B cell (primary cell): ENCODE results near the gene GABRR3. TPM values are rescaled to one million over a fixed set of nuclear protein-coding genes. Genes with fewer than 3 reads are reported as not detected.

Source experiments
- ATAC-seq: fragments of 200-7000 bp; cut with Tn5 transposase; one replicate; pipeline ENCODE4 v1.10.0; 2021; ENCODE audit warnings: low read depth, mild to moderate bottlenecking, moderate number of reproducible peaks, moderate library complexity
- CTCF ChIA-PET: fragments of 350-600 bp; sonication (Branson Sonifier 250); formaldehyde crosslinking; loops from one replicate; lab custom pipeline; 2021; ENCODE audit warnings: antibody characterized with exemption, inconsistent platforms; lab: Charles Lee
- POLR2A ChIA-PET: fragments of 350-600 bp; sonication (Branson Sonifier 250); formaldehyde crosslinking; loops from one replicate; lab custom pipeline; 2021; ENCODE audit warnings: antibody characterized with exemption; lab: Charles Lee
- DNase-seq: peaks from one replicate; pipeline ENCODE4 v3.0.0; 2013
- H2AFZ ChIP-seq: 2 replicates; pipeline ENCODE4 v1.6.1; 2012; ENCODE audit warnings: mild to moderate bottlenecking, low read depth, low read length; ENCODE audit not compliant: insufficient read depth, poor library complexity, severe bottlenecking
- H3K27ac ChIP-seq, 2 donors: 1 replicate in 1 of 2; 2 replicates in 1 of 2; pipeline ENCODE4 v1.5.1; 2012 to 2013; ENCODE audit warnings: low read length in 2 of 2, mild to moderate bottlenecking in 2 of 2, moderate library complexity in 1 of 2
- H3K27me3 ChIP-seq, 4 experiments: fragments of 200-600 bp in 1 of 4; sonication (generic) in 1 of 4; replicated peaks in 1 of 4; 1 replicate in 2 of 4; 2 replicates in 2 of 4; pipeline versions ENCODE4 v1.6.1 to v1.7.0; 2013 to 2016; ENCODE audit warnings: low read length in 3 of 4, mild to moderate bottlenecking in 2 of 4, mixed read lengths in 1 of 4, moderate library complexity in 1 of 4; ENCODE audit not compliant: insufficient read depth in 4 of 4, control insufficient read depth in 3 of 4; ENCODE audit errors: control extremely low read depth in 1 of 4
- H3K36me3 ChIP-seq, 2 experiments: replicated peaks in 1 of 2; 1 replicate in 1 of 2; 2 replicates in 1 of 2; pipeline versions ENCODE4 v1.6.1 to v1.7.1; 2013; ENCODE audit warnings: low read length in 1 of 2; ENCODE audit not compliant: insufficient read depth in 2 of 2, control insufficient read depth in 1 of 2; ENCODE audit errors: control extremely low read depth in 1 of 2, extremely low read depth in 1 of 2
- H3K4me1 ChIP-seq, 2 donors: fragments of 200-600 bp in 1 of 2; sonication (generic) in 1 of 2; 1 replicate in 1 of 2; 2 replicates in 1 of 2; pipeline versions ENCODE4 v1.5.1 to v1.6.1; 2013 to 2017; ENCODE audit warnings: low read length in 2 of 2; ENCODE audit not compliant: control insufficient read depth in 2 of 2, insufficient read depth in 2 of 2
- H3K4me2 ChIP-seq: replicated peaks from 2 replicates; pipeline ENCODE3; 2012; ENCODE audit warnings: mild to moderate bottlenecking, low read depth, low read length; ENCODE audit not compliant: poor library complexity, severe bottlenecking
- H3K4me3 ChIP-seq, 5 experiments: fragments of 200-600 bp in 1 of 5; sonication (generic) in 1 of 5; 1 replicate in 3 of 5; 2 replicates in 2 of 5; pipeline versions ENCODE4 v1.5.1 to v1.7.0; 2011 to 2016; ENCODE audit warnings: low read length in 4 of 5, mild to moderate bottlenecking in 4 of 5, low read depth in 2 of 5, control low read depth in 1 of 5, moderate library complexity in 1 of 5; ENCODE audit not compliant: insufficient read depth in 1 of 5; ENCODE audit errors: control extremely low read depth in 1 of 5, extremely low read depth in 1 of 5
- H3K79me2 ChIP-seq: fragments of 200-600 bp; sonication (generic); one replicate; pipeline ENCODE4 v1.6.0; 2016; ENCODE audit warnings: low read length; ENCODE audit not compliant: control insufficient read depth, insufficient read depth
- H3K9ac ChIP-seq: fragments of 200-600 bp; sonication (generic); 2 replicates; pipeline ENCODE4 v1.6.1; 2017; ENCODE audit warnings: mild to moderate bottlenecking, low read length, moderate library complexity
- H3K9me3 ChIP-seq, 3 donors: one replicate each; pipeline versions ENCODE4 v1.6.1 to v1.7.1; 2013; ENCODE audit warnings: low read length in 2 of 3; ENCODE audit not compliant: control insufficient read depth in 2 of 3, insufficient read depth in 1 of 3; ENCODE audit errors: control extremely low read depth in 1 of 3
- H4K20me1 ChIP-seq: 2 replicates; pipeline ENCODE4 v1.6.0; 2012; ENCODE audit warnings: mild to moderate bottlenecking, low read length; ENCODE audit not compliant: insufficient read depth, control insufficient read depth, poor library complexity, severe bottlenecking
- H3K27ac Mint-ChIP-seq: one replicate; pipeline ENCODE4 v1.8.0; 2021; ENCODE audit warnings: mixed read lengths
- H3K27me3 Mint-ChIP-seq: one replicate; pipeline ENCODE4 v1.8.0; 2021; ENCODE audit warnings: mixed read lengths
- H3K4me1 Mint-ChIP-seq: one replicate; pipeline ENCODE4 v1.8.0; 2021; ENCODE audit warnings: mixed read lengths
- H3K4me3 Mint-ChIP-seq: one replicate; pipeline ENCODE4 v1.8.0; 2021; ENCODE audit warnings: mixed read lengths
- H3K9me3 Mint-ChIP-seq: one replicate; pipeline ENCODE4 v1.8.0; 2022; ENCODE audit warnings: mixed read lengths; ENCODE audit not compliant: insufficient read depth
- CTCF ChIP-seq: fragments of 200-600 bp; IDR thresholded peaks from one replicate; pipeline ENCODE4 v1.8.0; 2022; ENCODE audit warnings: antibody characterized with exemption, mild to moderate bottlenecking
- EZH2 ChIP-seq: IDR thresholded peaks from 2 replicates; pipeline ENCODE4 v1.6.1; 2012; ENCODE audit warnings: borderline replicate concordance, low read depth, mild to moderate bottlenecking, moderate library complexity, low read length; ENCODE audit not compliant: insufficient read depth, poor library complexity, severe bottlenecking
- WGBS: methylation state at CpG from one replicate; pipeline ENCODE4 v1.1.5; 2013; ENCODE audit warnings: missing lambda C conversion rate; ENCODE audit not compliant: insufficient coverage; 5-methylcytosine and 5-hydroxymethylcytosine counted together
- intact Hi-C: fragments of 100-400 bp; cut with micrococcal nuclease; formaldehyde crosslinking; loops from one replicate; pipeline ENCODE4 v1.10.0; 2022
- polyA plus RNA-seq: library from polyadenylated mRNA; depleted of rRNA; stranded (reverse); fragments of >200 nt; gene quantifications from 2 replicates; pipeline ENCODE4 v1.2.3, GENCODE V29; 2012
- total RNA-seq, 2 donors: library from RNA; stranded (reverse); fragments of 120-200 nt in 1 of 2; gene quantifications; 1 replicate in 1 of 2; 2 replicates in 1 of 2; pipeline versions ENCODE4 v1.2.3 to v1.2.4, GENCODE V29; 2013 to 2022

GABRR3 gene
- total and polyA plus RNA-seq, 2 donors (not counting 1 experiment from before 2014, with no cell fraction given): not detected

DNA sequence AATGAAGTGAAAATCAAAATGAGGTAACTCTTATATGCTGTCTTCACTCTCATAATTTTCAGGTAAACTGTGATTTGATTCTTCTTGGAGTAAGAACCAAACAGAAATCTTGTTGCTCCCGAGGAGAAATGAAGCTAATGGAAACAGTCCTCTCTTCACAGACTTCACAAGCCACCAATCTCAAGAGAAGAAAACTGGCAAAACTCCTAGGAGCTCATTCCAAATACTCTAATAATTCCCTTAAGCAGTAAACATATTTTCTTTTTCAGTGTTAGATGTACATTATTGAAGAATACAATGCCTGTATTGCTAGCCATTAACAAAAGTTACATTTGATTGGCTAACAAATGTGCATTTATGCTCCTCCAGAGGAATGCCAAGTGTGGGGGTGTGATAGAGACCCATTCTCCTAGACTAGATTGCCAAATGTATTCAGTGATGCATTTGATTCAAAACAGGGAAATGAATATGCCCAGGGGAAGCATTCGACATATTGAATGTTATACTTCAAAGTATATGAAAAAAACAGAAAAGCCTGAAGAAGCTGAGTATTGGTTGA lies 51.1 kb downstream of the GABRR3 start:
- no peaks in the 10 kb centered on the region for H3K9me3 Mint-ChIP-seq
- DNase-seq (no peak), ATAC-seq (no peak)
- H3K4me3 Mint-ChIP-seq: no peak overlapping the region
- WGBS: no CpG with 5 or more reads among the region's 2 CpGs
- no peak overlapping the region for H3K4me3 ChIP-seq
- intact Hi-C loops: no loop called here
- CTCF ChIA-PET: interaction anchor here (0.7 kb wide), 1 partner anchor 17 kb away, joined by 3 read pairs; no protein-coding TSS in a partner anchor
- H3K27ac Mint-ChIP-seq: no peak overlapping the region
- TF ChIP-seq CTCF (no peak), EZH2 (no peak)
- no peaks in the 10 kb centered on the region for H3K9me3 ChIP-seq
- H2AFZ ChIP-seq: no peak overlapping the region
- H3K4me1 ChIP-seq: no peaks in the 10 kb centered on the region
- no peaks in the 10 kb centered on the region for H3K27me3 ChIP-seq
- H3K4me2 ChIP-seq: no peak overlapping the region
- POLR2A ChIA-PET: no interaction called here
- no peaks in the 10 kb centered on the region for H3K79me2 ChIP-seq
- no peaks in the 10 kb centered on the region for H3K4me1 Mint-ChIP-seq
- peaks cover 9% of the 10 kb centered on the region for H3K27me3 Mint-ChIP-seq
- H3K9ac ChIP-seq: no peak overlapping the region
- H3K36me3 ChIP-seq: no peaks in the 10 kb centered on the region
- no peak overlapping the region for H3K27ac ChIP-seq
- H4K20me1 ChIP-seq: no peaks in the 10 kb centered on the region

DNA sequence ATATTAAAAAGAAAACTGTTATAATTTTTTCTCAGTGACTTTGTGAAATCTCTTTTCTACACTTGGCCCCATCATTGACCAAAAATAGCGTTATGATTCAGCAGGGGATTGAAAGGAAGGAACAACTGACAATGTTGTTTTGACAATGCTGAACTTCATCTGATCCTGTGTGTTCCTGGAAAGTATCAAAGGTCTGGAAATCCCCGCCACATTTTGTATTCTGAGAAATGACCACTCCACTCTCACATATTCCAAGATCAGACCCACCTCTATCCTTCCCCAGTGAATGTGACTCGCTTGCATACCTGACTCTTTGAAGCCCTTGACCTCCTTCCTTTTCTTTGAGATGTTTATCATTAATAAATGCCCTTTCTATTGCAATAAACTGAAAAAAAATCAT lies 53.2 kb downstream of the GABRR3 start:
- intact Hi-C loops: no loop called here
- no peak overlapping the region for H2AFZ ChIP-seq
- no peak overlapping the region for H3K4me3 Mint-ChIP-seq

More for the DNA sequence above, 53.2 kb downstream of the GABRR3 start:
- Histone ChIP-seq H3K4me3 (no peak overlapping the region), H3K36me3 (no peaks in the 10 kb centered on the region), H3K9me3 (no peaks in the 10 kb centered on the region), H3K79me2 (no peaks in the 10 kb centered on the region), H3K27me3 (no peaks in the 10 kb centered on the region), H3K4me1 (no peaks in the 10 kb centered on the region), H3K27ac (no peak overlapping the region), H3K9ac (no peak overlapping the region), H4K20me1 (no peaks in the 10 kb centered on the region), H3K4me2 (no peak overlapping the region)
- ChIA-PET CTCF (interaction anchor here (0.6 kb wide), 1 partner anchor 57 kb away, joined by 3 read pairs; no protein-coding TSS in a partner anchor), POLR2A (no interaction called here)
- no peak for ATAC-seq
- DNase-seq: no peak
- 0% methylated on average over 1 of the region's 3 CpGs for WGBS
- no peaks in the 10 kb centered on the region for H3K9me3 Mint-ChIP-seq
- no peak for TF ChIP-seq EZH2
- no peak for TF ChIP-seq CTCF
- no peak overlapping the region for H3K27ac Mint-ChIP-seq
- H3K4me1 Mint-ChIP-seq: no peaks in the 10 kb centered on the region
- peaks cover 4% of the 10 kb centered on the region for H3K27me3 Mint-ChIP-seq
